GM18951 (cell line): ENCODE data around the gene SLC22A25.
"Not testable (repeated sequence)": the region's sequence is repeated elsewhere in the genome, so short reads cannot be mapped to it uniquely, and the experiment has no call there.

Source experiments
- POLR2A ChIP-seq: IDR thresholded peaks from 4 replicates; pipeline ENCODE4 v1.6.1; 2011; ENCODE audit warnings: mild to moderate bottlenecking; ENCODE audit not compliant: insufficient read length, insufficient read depth; ENCODE audit errors: extremely low read depth
- in situ Hi-C: fragments of 300-500 bp; cut with MboI; formaldehyde crosslinking; loops from one replicate; pipeline ENCODE4 v1.12.0; 2022; ENCODE audit warnings: low sequenced_read_pairs, mixed read lengths, inconsistent platforms; ENCODE audit not compliant: unreplicated experiment

The SLC22A25 gene

GRCh38 chr11:63243533-63243932, at the start of gene SLC22A25:
Gene SLC22A25, minus strand, starts transcription at chr11:63243599. Its CDS starts 13,947 bp downstream, at chr11:63229652.
- in situ Hi-C loops: no loop called here

GRCh38 chr11:63290285-63290684, 46.9 kb upstream of the SLC22A25 start:
- in situ Hi-C loops: no loop called here
- no peak for TF ChIP-seq POLR2A

More at GRCh38 chr11:63243533-63243932, at the start of gene SLC22A25:
- no peak for TF ChIP-seq POLR2A

- no peak for TF ChIP-seq POLR2A
- in situ Hi-C loops: no loop called here
These were observed 46.3 kb upstream of the SLC22A25 start for GRCh38 chr11:63289658-63290057.

- in situ Hi-C loops: no loop called here
These were observed 39.2 kb upstream of the SLC22A25 start for GRCh38 chr11:63282579-63282978.

GRCh38 chr11:63280920-63281319, 37.5 kb upstream of the SLC22A25 start:
- in situ Hi-C loops: no loop called here
- no peak for TF ChIP-seq POLR2A

More at GRCh38 chr11:63282579-63282978, 39.2 kb upstream of the SLC22A25 start:
- TF ChIP-seq POLR2A: no peak

GRCh38 chr11:63277345-63277943, 34.0 kb upstream of the SLC22A25 start:
- in situ Hi-C loops: no loop called here

GRCh38 chr11:63274776-63275175, 31.4 kb upstream of the SLC22A25 start:
- in situ Hi-C loops: no loop called here

More at GRCh38 chr11:63277345-63277943, 34.0 kb upstream of the SLC22A25 start:
- no peak for TF ChIP-seq POLR2A

GRCh38 chr11:63273685-63274084, 30.3 kb upstream of the SLC22A25 start:
- no peak for TF ChIP-seq POLR2A
- in situ Hi-C loops: no loop called here

More at GRCh38 chr11:63274776-63275175, 31.4 kb upstream of the SLC22A25 start:
- no peak for TF ChIP-seq POLR2A

- TF ChIP-seq POLR2A: no peak
- in situ Hi-C loops: no loop called here
These were observed 19.1 kb upstream of the SLC22A25 start for GRCh38 chr11:63262547-63262946.

- in situ Hi-C loops: no loop called here
- no peak for TF ChIP-seq POLR2A
These were observed 7.9 kb upstream of the SLC22A25 start for GRCh38 chr11:63251312-63251711.

GRCh38 chr11:63250162-63251050, 7.0 kb upstream of the SLC22A25 start:
- no peak for TF ChIP-seq POLR2A
- in situ Hi-C loops: no loop called here

- no peak for TF ChIP-seq POLR2A
- in situ Hi-C loops: no loop called here
These were observed 5.6 kb upstream of the SLC22A25 start for GRCh38 chr11:63248966-63249365.

GRCh38 chr11:63247237-63248002, 4.0 kb upstream of the SLC22A25 start:
- in situ Hi-C loops: not testable (repeated sequence)

- TF ChIP-seq POLR2A: no peak
- in situ Hi-C loops: no loop called here
These were observed 2.6 kb upstream of the SLC22A25 start for GRCh38 chr11:63246045-63246444.

GRCh38 chr11:63244862-63245261, 1.5 kb upstream of the SLC22A25 start:
- TF ChIP-seq POLR2A: no peak
- in situ Hi-C loops: no loop called here
